Bronchial epithelial cell (primary cell): ENCODE measurements around the gene COL2A1. TPM values are rescaled to one million over a fixed set of nuclear protein-coding genes. Genes with fewer than 3 reads are reported as not detected.

Experiments used
- DNase-seq: peaks from one replicate; pipeline ENCODE4 v3.0.0-alpha.2; 2010; ENCODE audit warnings: low read depth
- FAIRE-seq: peaks from 2 replicates; lab custom pipeline; 2011; peaks lifted over from hg19 to GRCh38; lab: Jason Lieb, UNC
- H3K27me3 ChIP-seq: 2 replicates; pipeline ENCODE4 v1.5.1; 2011; ENCODE audit warnings: low read length; ENCODE audit not compliant: control insufficient read depth, insufficient read depth
- H3K36me3 ChIP-seq: 2 replicates; pipeline ENCODE4 v1.5.1; 2011; ENCODE audit warnings: low read length; ENCODE audit not compliant: control insufficient read depth, insufficient read depth
- H3K4me3 ChIP-seq: 2 replicates; pipeline ENCODE4 v1.5.1; 2011; ENCODE audit warnings: mild to moderate bottlenecking, low read depth, low read length, control low read depth
- CTCF ChIP-seq: IDR thresholded peaks from 2 replicates; pipeline ENCODE4 v1.5.1; 2011; ENCODE audit warnings: mild to moderate bottlenecking, moderate library complexity, low read length, control low read depth, inconsistent platforms; ENCODE audit not compliant: insufficient read depth, severe bottlenecking
- total RNA-seq: library from RNA; depleted of rRNA; stranded (reverse); fragments of >200 nt; gene quantifications from 2 replicates; pipeline ENCODE4 v1.2.1, GENCODE V29; 2014

The COL2A1 gene
- total RNA-seq, 1 donor from 2014 or later = under 0.01 TPM

- Histone ChIP-seq H3K27me3 (peaks cover 14% of the 10 kb centered on the region), H3K36me3 (no peaks in the 10 kb centered on the region), H3K4me3 (no peak overlapping the region)
- TF ChIP-seq CTCF = no peak
- DNase-seq (no peak), FAIRE-seq (no peak)
Observed at GRCh38 chr12:48019639-48020265, 15.5 kb upstream of the COL2A1 start.

- FAIRE-seq (no peak), DNase-seq (no peak)
- Histone ChIP-seq H3K27me3 (peaks cover 16% of the 10 kb centered on the region), H3K36me3 (no peaks in the 10 kb centered on the region), H3K4me3 (no peak overlapping the region)
- no peak for TF ChIP-seq CTCF
Observed at GRCh38 chr12:48018618-48018995, 14.3 kb upstream of the COL2A1 start.

GRCh38 chr12:48017921-48018617 is 13.8 kb upstream of the COL2A1 start:
- no peak for TF ChIP-seq CTCF
- Histone ChIP-seq H3K27me3 (peaks cover 17% of the 10 kb centered on the region), H3K4me3 (no peak overlapping the region), H3K36me3 (no peaks in the 10 kb centered on the region)
- FAIRE-seq (no peak), DNase-seq (no peak)

- no peak for DNase-seq
- Histone ChIP-seq H3K36me3 (no peaks in the 10 kb centered on the region), H3K4me3 (no peak overlapping the region), H3K27me3 (peaks cover 15% of the 10 kb centered on the region)
- no peak for FAIRE-seq
- no peak for TF ChIP-seq CTCF
Observed at GRCh38 chr12:48017496-48017895, 13.2 kb upstream of the COL2A1 start.

- no peak overlapping the region for H3K4me3 ChIP-seq
- H3K27me3 ChIP-seq = peaks cover 14% of the 10 kb centered on the region
- DNase-seq (no peak), FAIRE-seq (no peak)
- H3K36me3 ChIP-seq = no peaks in the 10 kb centered on the region
- TF ChIP-seq CTCF = no peak
Observed at GRCh38 chr12:48016373-48017020, 12.2 kb upstream of the COL2A1 start.
